PC-3 (cell line): Measurements from ENCODE around the gene BSG. TPM values are rescaled to one million over a fixed set of nuclear protein-coding genes. Genes with fewer than 3 reads are reported as not detected.
A peak's percentile ranks its signal among the peaks of the same experiment; 100 is the strongest.

Experiments
- ATAC-seq: fragments of 200-7000 bp; cut with Tn5 transposase; 2 replicates; pipeline ENCODE4 v1.9.1; 2020; ENCODE audit warnings: mild to moderate bottlenecking, moderate library complexity
- BruUV-seq: library from RNA; stranded (reverse); fragments of 400-500 nt; replicated peaks from 2 replicates; lab custom pipeline; 2021; lab: Mats Ljungman, UMichigan
- CTCF ChIA-PET: fragments of 300-600 bp; sonication (Branson Sonifier 250); formaldehyde crosslinking; loops from one replicate; lab custom pipeline; 2022; ENCODE audit warnings: antibody characterized with exemption; lab: Charles Lee
- POLR2A ChIA-PET: fragments of 300-600 bp; sonication (Branson Sonifier 250); formaldehyde crosslinking; loops from one replicate; lab custom pipeline; 2022; ENCODE audit warnings: antibody characterized with exemption; ENCODE audit not compliant: unreplicated experiment; lab: Charles Lee
- DNase-seq: peaks from one replicate; pipeline ENCODE4 v3.0.0-alpha.2; 2015
- H2AFZ ChIP-seq: fragments of 300-600 bp; sonication (generic); 2 replicates; pipeline ENCODE4 v1.6.0; 2016; ENCODE audit warnings: antibody characterized with exemption, low read length
- H3F3A ChIP-seq: fragments of 300-600 bp; sonication (generic); one replicate; pipeline ENCODE4 v1.6.0; 2017; ENCODE audit warnings: antibody characterized with exemption, low read length, control low read depth, mild to moderate bottlenecking; ENCODE audit not compliant: unreplicated experiment
- H3K27ac ChIP-seq: fragments of 300-600 bp; sonication (generic); 2 replicates; pipeline ENCODE4 v1.5.1; 2016; ENCODE audit warnings: mild to moderate bottlenecking, low read length
- H3K27me3 ChIP-seq: fragments of 300-600 bp; sonication (generic); 2 replicates; pipeline ENCODE4 v1.6.1; 2016; ENCODE audit warnings: low read length, mixed read lengths
- H3K36me3 ChIP-seq: fragments of 300-600 bp; sonication (generic); 2 replicates; pipeline ENCODE4 v1.6.1; 2016; ENCODE audit warnings: low read depth, mixed run types, low read length, mixed read lengths
- H3K4me1 ChIP-seq: fragments of 300-600 bp; sonication (generic); 2 replicates; pipeline ENCODE4 v1.5.1; 2016; ENCODE audit warnings: low read length; ENCODE audit not compliant: insufficient read depth
- H3K4me2 ChIP-seq: fragments of 300-600 bp; sonication (generic); 2 replicates; pipeline ENCODE4 v1.6.0; 2016; ENCODE audit warnings: low read length
- H3K4me3 ChIP-seq: fragments of 300-600 bp; sonication (generic); 2 replicates; pipeline ENCODE4 v1.5.1; 2016; ENCODE audit warnings: mild to moderate bottlenecking, low read length, mixed read lengths
- H3K79me2 ChIP-seq: fragments of 300-600 bp; sonication (generic); 2 replicates; pipeline ENCODE4 v1.6.1; 2017; ENCODE audit warnings: low read length, mixed read lengths
- H3K9ac ChIP-seq: fragments of 300-600 bp; sonication (generic); 2 replicates; pipeline ENCODE4 v1.6.0; 2016; ENCODE audit warnings: mild to moderate bottlenecking, low read length
- H3K9me2 ChIP-seq: fragments of 300-600 bp; sonication (generic); replicated peaks from 2 replicates; pipeline ENCODE4 v1.6.1; 2016; ENCODE audit warnings: mixed run types, low read length, mixed read lengths
- H3K9me3 ChIP-seq: fragments of 300-600 bp; sonication (generic); 2 replicates; pipeline ENCODE4 v1.6.1; 2016; ENCODE audit warnings: low read length, mixed read lengths
- H4K20me1 ChIP-seq: fragments of 300-600 bp; sonication (generic); 2 replicates; pipeline ENCODE4 v1.6.1; 2016; ENCODE audit warnings: low read length, mixed read lengths
- EZH2 ChIP-seq: fragments of 300-600 bp; sonication (generic); IDR thresholded peaks from one replicate; pipeline ENCODE4 v1.6.1; 2017; ENCODE audit warnings: antibody characterized with exemption, mild to moderate bottlenecking, low read length; ENCODE audit not compliant: unreplicated experiment
- EZH2phosphoT487 ChIP-seq: fragments of 300-600 bp; sonication (generic); IDR thresholded peaks from 2 replicates; pipeline ENCODE4 v1.6.1; 2018; ENCODE audit warnings: mild to moderate bottlenecking, antibody characterized with exemption, low read length, borderline replicate concordance
- intact Hi-C: fragments of 100-400 bp; cut with micrococcal nuclease; formaldehyde crosslinking; loops from 2 replicates; pipeline ENCODE4 v1.9.0; 2023
- total RNA-seq: library from RNA; depleted of rRNA; stranded (reverse); fragments of >200 nt; gene quantifications from 2 replicates; pipeline ENCODE4 v1.2.3, GENCODE V29; 2014
- TF ChIP-seq, protein P1 (sequence below): fragments of 300-600 bp; sonication (generic); conservative IDR thresholded peaks from 2 replicates; pipeline ENCODE4 v1.5.1; 2017; ENCODE audit warnings: antibody characterized with exemption, low read depth, mild to moderate bottlenecking, low read length

BSG gene
- total RNA-seq, 1 experiment from 2014 or later, result 458 TPM

DNA sequence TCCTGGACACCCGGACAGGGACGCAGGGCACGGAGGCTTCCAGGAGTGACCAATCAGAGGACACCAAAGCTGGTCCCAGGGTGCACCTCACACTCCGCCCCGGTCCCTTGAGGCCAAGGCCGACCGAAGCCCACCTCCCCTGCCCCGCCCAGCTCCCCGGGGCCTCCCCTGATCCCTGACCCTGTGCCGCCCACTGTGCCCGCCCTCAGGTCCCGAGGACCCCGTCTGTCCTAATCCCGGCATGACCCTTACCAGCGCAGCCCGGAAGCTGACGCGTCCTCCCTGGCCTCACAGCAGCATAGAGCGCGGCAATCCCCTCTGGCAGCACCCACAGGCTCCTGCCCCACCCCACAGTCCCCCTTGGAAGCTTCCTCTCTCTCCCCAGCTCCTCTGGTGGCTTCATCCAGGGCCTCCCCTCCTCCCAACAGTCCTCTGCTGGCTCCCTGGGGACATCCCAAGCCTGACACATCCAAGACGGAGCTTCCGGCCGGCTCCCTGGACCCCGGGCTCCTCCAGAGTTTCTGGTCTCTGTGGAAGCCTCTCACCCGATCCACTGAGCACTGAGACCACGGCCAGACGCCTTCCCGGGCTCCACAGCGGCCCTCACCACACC, 48.2 kb upstream of the BSG start:
- no peak for DNase-seq
- no peak for TF ChIP-seq EZH2phosphoT487
- TF ChIP-seq EZH2, result no peak
- TF ChIP-seq, protein P1, sequence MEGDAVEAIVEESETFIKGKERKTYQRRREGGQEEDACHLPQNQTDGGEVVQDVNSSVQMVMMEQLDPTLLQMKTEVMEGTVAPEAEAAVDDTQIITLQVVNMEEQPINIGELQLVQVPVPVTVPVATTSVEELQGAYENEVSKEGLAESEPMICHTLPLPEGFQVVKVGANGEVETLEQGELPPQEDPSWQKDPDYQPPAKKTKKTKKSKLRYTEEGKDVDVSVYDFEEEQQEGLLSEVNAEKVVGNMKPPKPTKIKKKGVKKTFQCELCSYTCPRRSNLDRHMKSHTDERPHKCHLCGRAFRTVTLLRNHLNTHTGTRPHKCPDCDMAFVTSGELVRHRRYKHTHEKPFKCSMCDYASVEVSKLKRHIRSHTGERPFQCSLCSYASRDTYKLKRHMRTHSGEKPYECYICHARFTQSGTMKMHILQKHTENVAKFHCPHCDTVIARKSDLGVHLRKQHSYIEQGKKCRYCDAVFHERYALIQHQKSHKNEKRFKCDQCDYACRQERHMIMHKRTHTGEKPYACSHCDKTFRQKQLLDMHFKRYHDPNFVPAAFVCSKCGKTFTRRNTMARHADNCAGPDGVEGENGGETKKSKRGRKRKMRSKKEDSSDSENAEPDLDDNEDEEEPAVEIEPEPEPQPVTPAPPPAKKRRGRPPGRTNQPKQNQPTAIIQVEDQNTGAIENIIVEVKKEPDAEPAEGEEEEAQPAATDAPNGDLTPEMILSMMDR, result no peak
- Histone ChIP-seq H3K4me3 (no peak overlapping the region), H3K36me3 (no peaks in the 10 kb centered on the region), H3K9me2 (no peaks in the 10 kb centered on the region), H3K9me3 (no peaks in the 10 kb centered on the region), H2AFZ (no peak overlapping the region), H3K79me2 (no peaks in the 10 kb centered on the region), H3K27ac (no peak overlapping the region), H3K27me3 (no peaks in the 10 kb centered on the region), H3K9ac (no peak overlapping the region), H3K4me1 (no peaks in the 10 kb centered on the region), H4K20me1 (no peaks in the 10 kb centered on the region), H3K4me2 (no peak overlapping the region), H3F3A (no peaks in the 10 kb centered on the region)
- ChIA-PET POLR2A (no interaction called here), CTCF (no interaction called here)
- peak; percentile 54 for ATAC-seq
- BruUV-seq, result no TSS peak
- intact Hi-C loops, result no loop called here

- H3K27me3 ChIP-seq, result no peaks in the 10 kb centered on the region
- H3K9me2 ChIP-seq, result no peaks in the 10 kb centered on the region
- H2AFZ ChIP-seq, result no peak overlapping the region
- H3K9ac ChIP-seq, result no peak overlapping the region
- intact Hi-C loops, result no loop called here
- no peak overlapping the region for H3K27ac ChIP-seq
- no peaks in the 10 kb centered on the region for H3K36me3 ChIP-seq
- peak; percentile 52; the same call in 1 of the 2 replicates for ATAC-seq
- H3K9me3 ChIP-seq, result no peaks in the 10 kb centered on the region
- BruUV-seq, result no TSS peak
- no peaks in the 10 kb centered on the region for H3K79me2 ChIP-seq
- H3K4me3 ChIP-seq, result no peak overlapping the region
- no peaks in the 10 kb centered on the region for H3F3A ChIP-seq
- H3K4me2 ChIP-seq, result 0 out of 2 replicates have a peak overlapping the region, but pooled peaks have one; percentile 2
- CTCF ChIA-PET, result no interaction called here
- POLR2A ChIA-PET, result no interaction called here
- no peaks in the 10 kb centered on the region for H4K20me1 ChIP-seq
- no peaks in the 10 kb centered on the region for H3K4me1 ChIP-seq
- no peak for DNase-seq
- TF ChIP-seq EZH2phosphoT487 (no peak), EZH2 (no peak)
- TF ChIP-seq, protein P1, result no peak
Measured at GRCh38 chr19:525029-525428, 47.4 kb upstream of the BSG start.

GRCh38 chr19:525857-526419, 46.5 kb upstream of the BSG start:
- Histone ChIP-seq H2AFZ (no peak overlapping the region), H3K27ac (no peak overlapping the region), H3K4me1 (no peaks in the 10 kb centered on the region), H3K27me3 (no peaks in the 10 kb centered on the region), H4K20me1 (no peaks in the 10 kb centered on the region), H3F3A (no peaks in the 10 kb centered on the region), H3K9me2 (no peaks in the 10 kb centered on the region), H3K4me3 (no peak overlapping the region), H3K4me2 (no peak overlapping the region), H3K9me3 (no peaks in the 10 kb centered on the region), H3K36me3 (no peaks in the 10 kb centered on the region), H3K79me2 (no peaks in the 10 kb centered on the region), H3K9ac (no peak overlapping the region)
- ATAC-seq (no peak), DNase-seq (no peak)
- TF ChIP-seq, protein P1, result no peak
- TF ChIP-seq EZH2phosphoT487 (no peak), EZH2 (no peak)
- ChIA-PET CTCF (no interaction called here), POLR2A (no interaction called here)
- no TSS peak for BruUV-seq
- intact Hi-C loops, result no loop called here
